Measurements from ENCODE around the gene TBC1D3I.
"Not testable (repeated sequence)": the region's sequence is repeated elsewhere in the genome, so short reads cannot be mapped to it uniquely, and the experiment has no call there.

TBC1D3I gene

DNA sequence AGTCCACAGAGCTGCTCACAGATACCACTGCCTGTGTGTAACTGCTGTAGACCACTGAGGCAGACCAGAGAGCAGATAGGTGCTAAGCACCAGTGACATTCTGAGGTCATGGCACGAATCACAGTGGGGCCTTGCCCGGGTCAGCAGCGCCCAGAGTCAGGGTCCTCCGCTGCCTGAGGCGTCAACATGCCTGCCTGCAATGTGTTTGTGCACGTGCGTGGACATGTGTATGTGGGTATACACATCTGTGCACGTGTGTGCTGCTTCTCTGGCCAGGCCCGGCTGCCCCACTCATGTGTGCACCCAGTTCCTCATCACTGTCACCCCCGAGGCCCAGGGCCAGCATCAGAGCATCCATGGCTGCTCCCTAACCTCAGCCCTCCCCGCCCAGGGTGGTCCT, at the start of gene TBC1D3I:
TBC1D3I (minus strand) TSS at position 101 of the 400 bp plus-strand sequence. CDS start 1,585 bp downstream, outside the sequence.
- DNase-seq: not testable (repeated sequence)

DNA sequence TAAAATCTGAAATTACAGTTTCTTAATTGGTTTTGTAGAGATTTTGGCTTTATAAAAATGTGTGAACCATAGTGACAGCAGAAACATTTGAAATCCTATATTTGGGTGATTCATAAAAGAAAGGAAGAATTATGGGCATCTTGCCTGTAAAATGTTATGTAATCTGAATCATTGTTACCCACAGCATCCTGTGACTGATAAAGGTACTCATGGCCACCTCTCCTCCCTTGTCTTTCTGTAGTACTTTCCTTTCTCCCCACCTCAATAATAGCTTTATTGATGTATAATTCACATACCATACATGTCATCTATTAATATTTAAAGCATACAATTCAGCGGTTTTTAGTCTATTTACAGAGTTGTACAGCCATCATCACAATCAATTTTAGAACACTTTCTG, 30.8 kb upstream of the TBC1D3I start:
- DNase-seq: not testable (repeated sequence)

DNA sequence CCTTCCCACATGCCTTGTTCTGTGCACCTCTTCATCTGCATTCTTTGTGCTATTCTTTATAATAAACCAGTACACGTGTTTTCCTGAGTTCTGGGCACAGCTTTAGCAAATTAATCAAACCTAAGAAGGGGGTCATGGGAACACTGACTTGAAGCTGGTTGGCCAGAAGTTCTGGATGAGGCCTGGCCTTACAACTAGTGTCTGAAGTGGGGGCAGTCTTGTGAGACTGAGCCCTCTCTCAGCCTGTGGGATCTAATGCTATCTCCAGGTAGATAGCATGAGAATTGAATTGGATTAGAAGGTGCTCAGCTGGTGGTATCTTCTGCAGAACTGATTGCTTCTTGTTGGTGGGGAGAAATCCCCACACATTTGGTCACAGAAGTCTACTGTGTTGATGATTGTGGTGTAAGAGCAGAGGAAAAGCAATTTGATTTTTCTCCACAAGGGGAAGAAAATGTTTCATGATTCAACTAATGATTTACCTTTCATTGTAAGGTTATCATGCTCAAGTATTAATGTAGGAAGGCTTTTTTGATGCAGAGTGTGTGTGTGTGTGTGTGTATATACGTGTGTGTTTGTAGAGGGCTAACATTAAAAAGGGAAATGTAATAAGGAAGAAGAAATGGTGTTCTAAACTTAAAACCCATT, 25.7 kb upstream of the TBC1D3I start:
- not testable (repeated sequence) for DNase-seq

DNA sequence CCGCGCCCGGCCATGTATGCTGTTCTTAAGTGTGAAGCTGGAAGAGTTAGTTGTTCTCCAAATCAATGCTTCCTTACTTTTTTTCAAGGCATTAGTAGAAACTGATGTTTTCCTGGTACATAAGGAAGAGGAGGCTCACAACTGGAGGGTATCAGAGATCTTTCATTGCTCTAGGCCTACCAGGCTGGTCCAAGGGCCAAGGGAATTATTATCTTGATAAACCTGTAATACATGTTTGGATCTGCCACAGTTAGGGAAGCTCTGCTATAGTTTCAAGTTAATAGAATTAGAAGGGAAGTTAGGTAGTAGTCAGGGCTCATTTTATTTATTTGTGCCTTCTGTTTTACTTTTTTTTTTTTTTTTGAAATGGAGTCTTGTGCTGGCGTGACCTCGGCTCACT, 19.8 kb upstream of the TBC1D3I start:
- not testable (repeated sequence) for DNase-seq

DNA sequence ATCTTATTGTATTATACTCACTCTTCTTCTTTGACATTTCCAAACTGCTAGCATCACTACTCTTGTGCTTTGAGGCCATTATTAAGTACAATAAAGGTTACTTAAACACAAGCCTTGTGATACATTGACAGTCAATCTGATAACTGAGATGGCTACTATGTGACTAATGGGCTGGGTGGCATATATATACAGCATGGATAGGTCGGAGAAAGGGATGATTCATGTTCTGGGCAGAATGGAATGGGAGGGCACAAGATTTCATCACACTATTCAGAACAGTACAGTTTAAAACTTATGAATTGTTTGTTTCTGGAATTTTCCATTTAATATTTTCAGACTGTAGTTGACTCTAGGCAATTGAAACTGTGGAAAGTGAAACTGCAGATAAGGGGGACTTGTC, 18.9 kb upstream of the TBC1D3I start:
- DNase-seq: not testable (repeated sequence)

DNA sequence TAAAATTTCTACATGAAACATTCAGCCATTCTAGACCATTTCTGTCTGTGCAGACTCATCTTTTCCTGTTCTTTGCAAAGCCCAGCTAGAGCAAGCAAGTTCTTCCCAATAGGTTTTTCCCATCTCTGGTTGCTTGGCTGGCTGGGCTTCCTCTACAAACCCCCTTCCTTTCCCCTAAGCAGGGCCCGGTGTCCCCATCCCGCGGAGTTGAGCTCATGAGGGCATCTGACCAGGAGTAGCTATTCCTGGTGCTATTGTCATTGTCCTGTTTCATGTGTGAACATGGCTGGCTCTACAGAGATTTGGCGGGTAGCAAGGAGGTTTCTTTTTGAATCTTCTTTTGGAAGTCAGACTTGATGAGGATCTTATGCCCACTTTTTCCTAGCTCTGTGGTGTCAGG, 22.3 kb downstream of the TBC1D3I start:
- not testable (repeated sequence) for DNase-seq

DNA sequence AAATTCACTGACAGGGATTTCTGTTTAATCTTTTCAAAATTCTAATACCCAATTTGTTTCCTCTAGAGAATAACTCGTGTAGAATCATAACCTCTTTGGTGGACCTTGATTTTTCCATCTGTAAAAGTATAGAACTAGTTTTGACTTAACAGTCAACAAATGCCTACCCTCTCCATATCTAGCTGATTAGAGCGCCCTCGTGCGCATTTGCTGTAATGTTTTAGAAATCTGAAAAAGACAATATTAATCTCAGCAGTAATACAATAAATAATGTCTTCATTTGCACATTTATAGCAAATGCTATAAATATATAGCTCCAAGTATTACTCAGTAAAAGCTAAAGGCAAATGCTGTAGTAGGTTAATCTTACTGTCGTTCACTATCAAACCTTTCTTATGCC, 34.7 kb downstream of the TBC1D3I start:
- DNase-seq: not testable (repeated sequence)

DNA sequence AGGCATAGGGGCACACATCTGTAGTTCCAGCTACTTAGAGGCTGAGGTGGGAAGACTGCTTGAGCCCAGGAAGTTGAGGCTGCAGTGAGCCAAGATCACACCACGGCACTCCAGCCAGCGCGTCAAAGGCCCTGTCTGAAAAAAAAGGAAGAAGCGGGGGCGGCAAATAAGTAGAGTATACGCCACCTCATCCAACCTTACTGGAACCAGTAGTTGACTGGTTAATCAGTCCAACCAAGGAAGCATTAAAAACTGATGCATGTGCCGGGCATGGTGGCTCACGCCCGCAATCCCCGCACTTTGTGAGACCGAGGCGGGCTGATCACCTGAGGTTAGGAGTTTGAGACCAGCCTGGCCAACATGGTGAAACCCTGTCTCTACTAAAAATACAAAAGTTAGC, 41.4 kb downstream of the TBC1D3I start:
- not testable (repeated sequence) for DNase-seq

DNA sequence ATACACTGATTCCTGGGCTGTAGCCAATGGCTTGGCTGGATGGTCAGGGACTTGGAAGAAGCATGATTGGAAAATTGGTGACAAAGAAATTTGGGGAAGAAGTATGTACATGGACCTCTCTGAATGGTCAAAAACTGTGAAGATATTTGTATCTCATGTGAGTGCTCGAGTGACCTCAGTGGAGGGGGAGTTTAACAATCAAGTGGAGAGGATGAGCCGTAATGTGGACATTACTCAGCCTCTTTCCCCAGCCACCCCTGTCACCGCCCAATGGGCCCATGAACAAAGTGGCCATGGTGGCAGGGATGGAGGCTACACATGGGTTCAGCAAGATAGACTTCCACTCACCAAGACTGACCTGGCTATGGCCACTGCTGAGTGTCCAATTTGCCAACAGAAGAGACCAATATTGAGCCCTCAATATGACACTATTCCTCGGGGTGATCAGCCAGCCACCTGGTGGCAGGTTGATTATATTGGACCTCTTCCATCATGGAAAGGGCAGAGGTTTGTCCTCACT, 42.7 kb downstream of the TBC1D3I start:
- DNase-seq: not testable (repeated sequence)

DNA sequence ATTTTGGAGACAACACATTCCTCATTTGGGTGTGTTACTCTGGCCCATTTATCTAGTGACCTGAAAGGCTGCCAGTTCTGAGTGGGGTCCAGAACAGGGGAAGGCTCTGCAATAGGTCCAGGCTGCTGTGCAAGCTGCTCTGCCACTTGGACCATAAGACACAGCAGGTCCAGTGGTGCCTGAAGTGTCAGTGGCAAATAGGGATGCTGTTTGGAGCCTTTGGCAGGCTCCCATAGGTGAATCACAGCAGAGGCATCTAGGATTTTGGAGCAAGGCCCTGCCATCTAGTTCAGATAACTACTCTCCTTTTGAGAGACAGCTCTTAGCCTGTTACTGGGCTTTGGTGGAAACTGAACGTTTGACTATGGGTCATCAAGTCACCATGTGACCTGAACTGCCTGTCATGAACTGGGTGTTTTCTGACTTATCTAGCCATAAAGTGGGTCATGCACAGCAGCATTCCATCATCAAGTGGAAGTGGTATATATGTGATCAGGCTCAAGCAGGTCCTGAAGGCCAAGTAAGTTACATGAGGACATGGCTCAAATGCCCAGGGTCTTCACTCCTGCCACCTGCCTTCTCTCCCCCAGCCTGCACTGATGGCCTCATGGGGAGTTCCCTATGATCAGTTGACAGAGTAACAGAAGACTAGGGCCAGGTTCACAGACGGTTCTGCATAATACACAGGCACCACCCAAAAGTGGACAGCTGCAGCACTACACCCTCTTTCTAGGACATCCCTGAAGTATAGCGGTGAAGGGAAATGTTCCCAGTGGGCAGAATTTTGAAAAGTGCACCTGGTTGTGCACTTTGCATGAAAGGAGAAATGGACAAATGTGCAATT, 43.4 kb downstream of the TBC1D3I start:
- not testable (repeated sequence) for DNase-seq

DNA sequence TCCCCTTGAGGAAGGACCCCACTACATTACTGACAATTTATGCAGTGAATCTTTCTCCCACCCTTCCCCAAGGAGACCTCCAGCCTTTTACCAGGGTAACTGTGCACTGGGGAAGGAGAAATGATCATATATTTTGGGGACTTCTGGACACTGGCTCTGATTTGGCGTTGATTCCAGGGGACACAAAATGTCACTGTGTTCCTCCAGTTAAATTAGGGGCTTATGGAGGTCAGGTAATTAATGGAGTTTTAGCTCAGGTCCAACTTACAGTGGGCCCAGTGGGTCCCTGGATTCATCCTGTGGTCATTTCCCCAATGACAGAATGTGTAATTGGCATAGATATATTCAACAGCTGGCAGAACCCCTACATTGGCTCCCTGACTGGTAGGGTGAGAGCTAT, 44.8 kb downstream of the TBC1D3I start:
- DNase-seq: not testable (repeated sequence)

DNA sequence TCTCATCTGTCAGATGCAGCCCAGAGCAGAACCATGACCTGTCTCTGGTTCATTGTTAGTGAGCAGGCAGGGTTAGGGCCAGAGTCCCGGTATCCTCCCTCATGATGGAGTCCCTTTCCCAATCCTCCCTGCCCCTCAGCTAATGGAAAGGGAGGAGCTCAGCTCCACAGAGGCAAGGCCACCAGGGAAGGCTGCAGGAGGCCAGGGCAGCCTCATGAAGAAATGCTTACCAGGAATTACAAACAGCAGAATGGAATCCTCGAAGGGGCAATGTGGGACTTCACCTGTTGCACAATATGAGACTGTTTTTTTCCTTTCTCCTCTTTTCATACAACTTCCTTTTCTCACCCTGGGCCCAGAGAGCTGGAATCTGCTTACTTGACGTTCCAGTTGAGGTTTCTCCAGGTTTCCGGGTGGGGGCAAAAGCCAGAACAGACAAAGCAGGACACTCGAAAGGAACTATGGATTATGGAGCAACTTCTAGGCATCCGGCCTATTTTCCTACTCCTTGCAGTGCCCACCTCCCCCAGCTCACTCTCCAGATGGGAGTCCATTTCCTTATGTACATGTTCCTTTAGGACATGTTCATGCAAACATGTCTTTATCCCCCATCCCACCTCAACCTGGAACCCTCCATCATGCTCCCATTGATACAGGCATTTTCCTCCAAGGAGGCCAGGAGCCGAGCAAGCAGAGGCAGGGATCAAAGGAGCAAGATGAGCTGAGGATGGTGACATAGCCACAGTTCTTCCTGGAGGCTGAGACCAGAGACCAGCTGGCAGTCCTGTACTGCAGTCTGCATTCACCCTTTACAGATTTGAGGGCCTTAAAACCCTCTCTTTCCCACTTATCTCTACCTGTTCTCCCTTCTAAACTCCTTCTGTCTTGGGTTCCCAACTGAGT, 48.7 kb downstream of the TBC1D3I start:
- DNase-seq: not testable (repeated sequence)

DNA sequence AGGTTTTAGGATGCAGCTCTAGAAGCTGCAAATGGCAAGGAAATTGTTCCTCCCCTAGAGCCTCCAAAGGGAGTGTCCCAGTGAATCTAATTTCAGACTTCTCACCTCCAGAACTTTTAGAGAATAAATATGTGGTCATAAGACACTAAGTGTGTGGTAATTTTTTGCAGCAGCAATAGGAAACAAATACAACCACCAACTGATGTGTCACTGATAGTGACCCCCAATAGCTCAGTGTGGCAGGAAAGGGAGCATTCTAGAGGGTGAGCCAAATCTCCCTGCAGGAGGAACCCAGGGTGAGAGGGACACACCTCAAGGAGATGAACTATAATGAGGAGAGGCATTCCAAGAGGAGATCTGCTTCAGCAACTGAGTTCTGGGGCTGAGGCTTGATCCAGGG, 49.5 kb downstream of the TBC1D3I start:
- DNase-seq: no peak

DNA sequence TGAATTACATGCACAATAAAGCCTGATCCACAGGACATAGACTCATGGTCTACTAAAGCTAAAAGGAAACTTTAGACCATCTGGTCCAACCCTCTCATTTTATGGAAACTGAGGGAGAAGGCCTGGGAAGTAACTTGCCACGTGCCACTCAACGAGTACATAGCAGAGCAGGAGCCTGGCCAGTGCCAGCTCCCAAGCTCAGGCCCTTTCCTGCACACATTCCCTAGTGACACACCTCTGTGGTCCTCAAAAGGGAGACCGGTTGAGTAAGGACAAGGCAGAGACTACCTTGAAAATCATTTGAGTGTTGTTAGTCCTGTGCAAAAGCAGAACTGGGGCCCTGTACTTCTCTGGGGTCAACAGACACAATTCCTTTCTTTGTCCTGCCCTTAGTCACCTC, 50.7 kb downstream of the TBC1D3I start:
- DNase-seq: no peak

DNA sequence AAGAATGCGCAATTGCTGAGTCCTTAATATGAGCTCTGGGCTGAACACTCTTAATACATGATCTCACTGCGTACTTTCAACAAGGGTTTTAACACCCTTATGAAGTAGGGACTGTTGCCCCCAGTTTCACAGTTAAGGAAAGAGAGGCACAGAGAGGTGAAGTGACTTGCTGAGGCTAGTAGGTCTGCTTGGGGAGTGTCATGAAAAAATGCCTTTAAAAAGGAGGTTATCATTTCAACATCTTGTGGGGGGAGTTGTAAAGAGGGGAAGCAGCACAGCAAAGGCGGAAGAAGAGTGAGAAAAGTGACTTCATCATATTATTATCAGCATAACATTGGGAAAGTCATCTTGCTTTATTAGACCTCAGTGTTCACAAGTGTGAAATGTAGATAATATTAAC, 51.4 kb downstream of the TBC1D3I start:
- no peak for DNase-seq

DNA sequence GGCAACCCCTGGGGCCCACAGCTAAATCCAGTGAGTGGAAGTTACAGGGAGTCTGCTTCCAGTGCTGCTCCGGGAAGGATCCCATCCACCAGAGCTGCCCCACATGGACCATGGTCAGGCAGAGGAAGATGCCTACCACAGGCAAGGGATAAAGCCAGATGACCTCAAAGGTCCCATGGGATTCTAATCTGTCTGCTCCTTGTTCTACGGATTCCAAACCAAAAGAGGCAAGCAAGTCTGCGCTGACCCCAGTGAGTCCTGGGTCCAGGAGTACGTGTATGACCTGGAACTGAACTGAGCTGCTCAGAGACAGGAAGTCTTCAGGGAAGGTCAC, 52.1 kb downstream of the TBC1D3I start:
- no peak for DNase-seq

DNA sequence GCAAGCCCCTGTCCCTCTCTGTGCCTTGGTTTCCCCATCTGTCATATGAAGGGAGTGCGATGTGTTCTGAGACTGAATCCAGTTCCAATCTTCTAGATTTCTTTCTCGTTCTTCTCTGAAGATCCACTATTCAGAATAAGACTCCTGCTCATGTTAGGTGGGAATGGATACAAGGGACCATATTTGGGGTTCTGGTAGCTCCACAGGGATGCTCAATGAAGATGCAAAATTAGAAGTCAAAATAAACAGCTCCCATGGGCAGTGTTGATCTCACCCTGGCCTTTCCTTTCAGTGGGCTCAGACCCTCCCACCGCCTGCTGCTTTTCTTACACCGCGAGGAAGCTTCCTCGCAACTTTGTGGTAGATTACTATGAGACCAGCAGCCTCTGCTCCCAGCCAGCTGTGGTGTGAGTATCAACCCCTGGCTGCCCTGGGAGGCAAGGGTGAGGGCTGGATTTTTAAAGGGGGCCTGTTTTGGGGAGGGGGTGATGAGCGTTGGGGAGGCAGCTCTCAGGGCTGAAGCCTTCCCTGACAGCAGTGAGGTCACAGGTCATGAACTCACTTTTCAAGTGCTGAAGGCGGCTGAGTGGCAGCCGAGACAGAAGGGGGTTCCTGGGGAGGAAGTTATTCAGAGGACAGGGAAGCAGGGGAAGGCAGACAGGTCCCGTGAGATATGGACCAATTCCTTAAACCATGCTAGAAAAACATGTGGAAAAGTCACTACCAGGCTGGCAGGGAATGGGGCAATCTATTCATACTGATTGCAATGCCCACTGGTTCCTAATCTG, 52.7 kb downstream of the TBC1D3I start:
- DNase-seq: not testable (repeated sequence)

DNA sequence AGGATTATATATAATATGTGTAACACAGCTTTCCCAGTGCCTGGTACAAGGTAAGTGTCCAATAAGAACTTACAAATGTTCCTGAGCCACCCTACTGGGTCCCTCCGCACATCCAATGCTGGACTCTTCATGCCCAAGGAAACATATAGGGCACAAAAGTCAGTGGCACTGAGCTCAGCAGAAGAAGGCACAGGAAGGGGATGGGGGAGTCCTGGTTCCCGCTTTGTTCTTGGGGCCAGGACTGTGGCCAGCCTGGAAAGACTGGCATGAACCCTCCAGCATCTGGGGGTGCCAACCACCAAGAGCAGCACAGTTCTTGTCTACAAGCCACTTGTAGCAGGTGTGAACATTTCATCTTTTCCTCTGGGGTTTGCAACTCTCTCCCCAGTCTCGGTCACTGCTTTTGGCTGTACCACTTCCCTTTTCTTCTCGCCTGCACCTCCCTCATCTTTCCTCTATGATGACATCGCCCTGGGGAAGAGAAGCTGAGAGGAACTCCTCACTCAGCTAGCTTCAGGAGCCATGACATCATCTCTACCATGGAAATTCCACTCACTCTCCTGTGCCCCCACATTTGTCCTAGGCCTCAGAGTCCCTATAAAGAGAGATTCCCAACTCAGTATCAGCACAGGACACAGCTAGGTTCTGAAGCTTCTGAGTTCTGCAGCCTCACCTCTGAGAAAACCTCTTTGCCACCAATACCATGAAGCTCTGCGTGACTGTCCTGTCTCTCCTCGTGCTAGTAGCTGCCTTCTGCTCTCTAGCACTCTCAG, 53.7 kb downstream of the TBC1D3I start, which contains the start of gene CCL4L2:
CCL4L2 (plus strand) TSS at position 625 of the 773 bp plus-strand sequence.
- peak in 1 of 51 donors; percentile 30 for DNase-seq

DNA sequence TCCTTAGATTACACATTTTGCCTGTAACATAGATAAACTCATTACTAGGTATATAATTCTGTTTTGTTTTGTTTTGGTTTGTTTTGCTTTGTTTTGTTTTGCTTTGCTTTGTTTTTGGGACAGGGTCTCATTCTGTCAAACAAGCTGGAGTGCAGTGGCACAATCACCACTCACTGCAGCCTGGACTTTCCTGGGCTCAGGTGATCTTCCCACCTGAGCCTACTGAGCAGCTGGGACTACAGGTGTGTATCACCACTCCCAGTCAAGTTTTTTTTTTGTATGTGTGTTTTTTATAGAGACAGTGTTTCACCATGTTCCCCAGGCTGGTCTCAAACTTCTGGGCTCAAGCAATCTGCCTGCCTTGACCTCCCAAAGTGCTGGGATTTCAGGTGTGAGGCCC, 54.8 kb downstream of the TBC1D3I start:
- no peak for DNase-seq

DNA sequence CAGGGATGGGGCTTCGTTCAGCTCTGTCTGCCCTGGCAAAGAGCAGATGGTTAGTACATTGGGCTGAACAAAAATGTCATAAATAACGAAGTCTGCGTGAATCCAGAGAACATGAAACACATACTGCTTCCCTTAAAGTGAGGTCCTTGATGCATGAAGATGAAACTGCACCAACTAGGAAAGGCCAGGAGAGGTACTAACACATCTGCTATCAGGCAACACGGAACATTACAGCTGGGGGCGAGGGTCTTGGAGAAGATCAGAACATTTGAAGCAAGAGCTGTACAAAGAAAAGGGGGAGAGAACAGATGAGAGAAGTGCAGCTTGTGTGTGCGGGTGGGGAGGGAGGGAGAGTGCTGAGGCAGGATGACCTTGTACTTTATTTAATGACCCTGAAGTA, 57.0 kb downstream of the TBC1D3I start:
- DNase-seq: not testable (repeated sequence)

Measured in hypothalamus (tissue), 51 donors.